Neural progenitor cell (in vitro differentiated cells): ENCODE results near the gene GAB3. TPM values are rescaled to one million over a fixed set of nuclear protein-coding genes. Genes with fewer than 3 reads are reported as not detected.

Experiments used
- DNase-seq: peaks from one replicate; pipeline ENCODE4 v3.0.0-alpha.2; 2016; ENCODE audit warnings: low spot score
- H2AFZ ChIP-seq: fragments of 200-600 bp; sonication (generic); replicated peaks from 2 replicates; pipeline ENCODE4 v1.6.1; 2016; ENCODE audit warnings: antibody characterized with exemption
- H3F3A ChIP-seq: fragments of 200-600 bp; sonication (generic); 2 replicates; pipeline ENCODE4 v1.6.1; 2016; ENCODE audit warnings: antibody characterized with exemption, low read depth
- H3K27ac ChIP-seq: fragments of 200-600 bp; sonication (generic); 2 replicates; pipeline ENCODE4 v1.5.1; 2016; ENCODE audit warnings: mild to moderate bottlenecking
- H3K27me3 ChIP-seq: fragments of 200-600 bp; sonication (generic); 2 replicates; pipeline ENCODE4 v1.6.1; 2016; ENCODE audit warnings: mild to moderate bottlenecking, moderate library complexity
- H3K36me3 ChIP-seq: fragments of 200-600 bp; sonication (generic); 2 replicates; pipeline ENCODE4 v1.5.1; 2016
- H3K4me1 ChIP-seq: fragments of 200-600 bp; sonication (generic); 2 replicates; pipeline ENCODE4 v1.6.1; 2016; ENCODE audit warnings: mixed run types
- H3K4me2 ChIP-seq: fragments of 200-600 bp; sonication (generic); 2 replicates; pipeline ENCODE4 v1.6.1; 2016
- H3K4me3 ChIP-seq: fragments of 200-600 bp; sonication (generic); 2 replicates; pipeline ENCODE4 v1.5.1; 2016
- H3K79me2 ChIP-seq: fragments of 200-600 bp; sonication (generic); 2 replicates; pipeline ENCODE4 v1.6.1; 2016; ENCODE audit warnings: low read depth
- H3K9ac ChIP-seq: fragments of 200-600 bp; sonication (generic); 2 replicates; pipeline ENCODE4 v1.6.1; 2016
- H3K9me3 ChIP-seq: fragments of 200-600 bp; sonication (generic); 2 replicates; pipeline ENCODE4 v1.5.1; 2016; ENCODE audit warnings: low read depth
- H4K20me1 ChIP-seq: fragments of 200-600 bp; sonication (generic); 2 replicates; pipeline ENCODE4 v1.6.1; 2016; ENCODE audit warnings: low read depth
- H3K27ac Mint-ChIP-seq: 3 replicates; pipeline ENCODE4 v1.8.0; 2021; ENCODE audit warnings: mixed read lengths
- H3K27me3 Mint-ChIP-seq: 2 replicates; pipeline ENCODE4 v1.8.0; 2022; ENCODE audit warnings: low read depth, mild to moderate bottlenecking, inconsistent platforms, moderate library complexity, mixed read lengths; ENCODE audit not compliant: insufficient read depth
- H3K36me3 Mint-ChIP-seq: 3 replicates; pipeline ENCODE4 v1.8.0; 2021; ENCODE audit warnings: mixed read lengths
- H3K4me1 Mint-ChIP-seq: 3 replicates; pipeline ENCODE4 v1.8.0; 2021; ENCODE audit warnings: mixed read lengths
- H3K4me3 Mint-ChIP-seq: 3 replicates; pipeline ENCODE4 v1.8.0; 2021; ENCODE audit warnings: mild to moderate bottlenecking, moderate library complexity, mixed read lengths
- H3K9me3 Mint-ChIP-seq: 3 replicates; pipeline ENCODE4 v1.8.0; 2020; ENCODE audit warnings: mixed read lengths
- CTCF ChIP-seq: fragments of 200-600 bp; sonication (generic); IDR thresholded peaks from 2 replicates; pipeline ENCODE4 v1.5.1; 2017; ENCODE audit warnings: antibody characterized with exemption, mild to moderate bottlenecking
- EZH2 ChIP-seq: fragments of 200-600 bp; sonication (generic); IDR thresholded peaks from 2 replicates; pipeline ENCODE4 v1.6.1; 2017; ENCODE audit warnings: antibody characterized with exemption, mild to moderate bottlenecking, moderate library complexity
- EZH2phosphoT487 ChIP-seq: fragments of 200-600 bp; sonication (generic); IDR thresholded peaks from 2 replicates; pipeline ENCODE4 v1.6.1; 2017; ENCODE audit warnings: antibody characterized with exemption
- total RNA-seq: library from RNA; depleted of rRNA; stranded (reverse); fragments of >200 nt; gene quantifications from 2 replicates; pipeline ENCODE4 v1.2.3, GENCODE V29; 2015; ENCODE audit warnings: low replicate concordance

GAB3 gene
- total RNA-seq, 1 donor from 2014 or later, result not detected

GRCh38 chrX:154652311-154653047 is 98.4 kb downstream of the GAB3 start:
- DNase-seq, result no peak
- Mint-ChIP-seq H3K27ac (no peak overlapping the region), H3K36me3 (no peaks in the 10 kb centered on the region), H3K27me3 (peaks cover 2% of the 10 kb centered on the region), H3K4me3 (no peak overlapping the region), H3K4me1 (peaks cover 3% of the 10 kb centered on the region), H3K9me3 (peaks cover 17% of the 10 kb centered on the region)
- no peak overlapping the region for H2AFZ ChIP-seq
- no peaks in the 10 kb centered on the region for H3F3A ChIP-seq
- H3K4me1 ChIP-seq, result no peaks in the 10 kb centered on the region
- H3K9me3 ChIP-seq, result no peaks in the 10 kb centered on the region
- no peak overlapping the region for H3K9ac ChIP-seq
- TF ChIP-seq CTCF, result no peak
- TF ChIP-seq EZH2, result no peak
- no peak for TF ChIP-seq EZH2phosphoT487
- H3K27ac ChIP-seq, result no peak overlapping the region
- H3K79me2 ChIP-seq, result no peaks in the 10 kb centered on the region
- no peaks in the 10 kb centered on the region for H4K20me1 ChIP-seq
- H3K4me2 ChIP-seq, result no peak overlapping the region
- H3K27me3 ChIP-seq, result no peaks in the 10 kb centered on the region
- no peak overlapping the region for H3K4me3 ChIP-seq
- H3K36me3 ChIP-seq, result no peaks in the 10 kb centered on the region

GRCh38 chrX:154650221-154650510 is 100.7 kb downstream of the GAB3 start:
- Mint-ChIP-seq H3K4me1 (peaks cover 3% of the 10 kb centered on the region), H3K36me3 (no peaks in the 10 kb centered on the region), H3K27me3 (peaks cover 2% of the 10 kb centered on the region), H3K27ac (no peak overlapping the region), H3K9me3 (peaks cover 11% of the 10 kb centered on the region), H3K4me3 (no peak overlapping the region)
- DNase-seq, result no peak
- no peak overlapping the region for H2AFZ ChIP-seq
- H3K4me1 ChIP-seq, result no peaks in the 10 kb centered on the region
- H3K36me3 ChIP-seq, result no peaks in the 10 kb centered on the region
- H3K79me2 ChIP-seq, result no peaks in the 10 kb centered on the region
- no peak for TF ChIP-seq EZH2phosphoT487
- no peak for TF ChIP-seq CTCF
- no peak overlapping the region for H3K4me2 ChIP-seq
- no peak overlapping the region for H3K27ac ChIP-seq
- no peak overlapping the region for H3K4me3 ChIP-seq
- no peaks in the 10 kb centered on the region for H4K20me1 ChIP-seq
- H3K9ac ChIP-seq, result no peak overlapping the region
- no peaks in the 10 kb centered on the region for H3K9me3 ChIP-seq
- no peaks in the 10 kb centered on the region for H3F3A ChIP-seq
- no peaks in the 10 kb centered on the region for H3K27me3 ChIP-seq

- no peak for DNase-seq
- TF ChIP-seq EZH2, result no peak
- TF ChIP-seq CTCF, result no peak
- no peak for TF ChIP-seq EZH2phosphoT487
- Histone ChIP-seq H3K27ac (no peak overlapping the region), H3F3A (no peaks in the 10 kb centered on the region), H3K27me3 (no peaks in the 10 kb centered on the region), H2AFZ (no peak overlapping the region), H3K9me3 (no peaks in the 10 kb centered on the region), H3K4me3 (no peak overlapping the region), H3K9ac (no peak overlapping the region), H3K4me2 (no peak overlapping the region), H3K4me1 (no peaks in the 10 kb centered on the region), H4K20me1 (no peaks in the 10 kb centered on the region), H3K36me3 (no peaks in the 10 kb centered on the region), H3K79me2 (no peaks in the 10 kb centered on the region)
- Mint-ChIP-seq H3K36me3 (no peaks in the 10 kb centered on the region), H3K27me3 (peaks cover 2% of the 10 kb centered on the region), H3K9me3 (peaks cover 6% of the 10 kb centered on the region), H3K4me1 (peaks cover 3% of the 10 kb centered on the region), H3K27ac (no peak overlapping the region), H3K4me3 (no peak overlapping the region)
Measured at GRCh38 chrX:154649503-154650220, 101.2 kb downstream of the GAB3 start.
